Head of caudate nucleus (tissue), 42 donors: Measurements from ENCODE around the gene GP1BB.

Experiments used
- DNase-seq, 42 donors: peaks; one replicate each; pipeline versions ENCODE4 v3.0.0 to v3.0.0-alpha.2; 2020 to 2021; ENCODE audit warnings: mixed read lengths in 7 of 42
- intact Hi-C: fragments of 100-400 bp; cut with DNase I; formaldehyde crosslinking; loops from one replicate; pipeline ENCODE4 v1.15.0; 2022

The GP1BB gene

DNA sequence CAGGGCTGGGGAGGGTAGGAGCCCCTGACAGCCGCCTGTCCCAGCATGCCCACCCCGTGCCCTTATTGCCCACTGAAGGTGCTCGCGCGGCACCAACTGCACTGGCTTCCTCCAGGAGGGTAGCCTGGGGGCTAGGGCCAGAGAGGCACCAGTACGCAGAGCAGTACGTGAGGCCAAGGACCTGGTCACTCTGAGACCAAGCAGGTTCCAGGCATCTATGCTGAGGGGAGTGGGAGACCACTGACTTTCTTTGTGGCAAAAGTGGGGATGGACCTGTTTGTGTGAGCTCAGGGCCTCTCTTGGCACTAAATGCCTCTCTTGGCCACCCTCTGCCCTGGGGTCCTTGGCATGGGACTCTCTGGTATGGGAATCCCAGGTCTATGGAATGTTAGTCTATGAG lies 10.8 kb downstream of the GP1BB start:
- no peak for DNase-seq
- intact Hi-C loops = loop anchor here (5.0 kb wide), 1 partner anchor 118 kb away; the partner anchor contains the start of genes GNB1L and RTL10

DNA sequence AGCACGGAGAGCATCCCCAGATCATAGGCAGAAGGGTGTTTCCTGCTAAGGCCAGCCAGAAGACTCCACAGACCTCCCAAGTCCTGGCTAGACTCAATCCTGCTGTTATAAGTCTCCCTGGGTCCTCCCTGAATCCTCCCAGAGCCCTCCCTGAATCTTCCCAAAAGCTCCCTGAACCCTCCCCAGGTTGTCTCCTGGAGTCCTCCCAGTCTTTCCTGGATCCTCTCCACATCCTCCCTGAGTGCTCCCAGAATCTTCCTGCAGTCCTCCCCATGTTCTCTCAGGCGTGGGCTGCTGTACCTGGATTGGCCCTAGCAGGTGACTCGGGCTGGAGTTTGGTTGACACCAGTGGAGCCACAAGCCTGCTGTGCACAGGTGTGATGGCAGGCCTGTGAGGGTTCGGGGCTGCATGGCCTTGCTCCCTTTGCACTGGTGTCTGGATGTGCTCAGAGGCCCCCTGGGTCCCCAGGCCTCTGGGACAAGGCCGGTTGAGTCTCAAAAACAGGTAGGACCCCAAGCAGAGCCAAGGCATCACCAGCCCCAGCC lies 11.6 kb downstream of the GP1BB start:
- intact Hi-C loops = loop anchor here (5.0 kb wide), 1 partner anchor 117 kb away; the partner anchor contains the start of genes GNB1L and RTL10
- DNase-seq = no peak

DNA sequence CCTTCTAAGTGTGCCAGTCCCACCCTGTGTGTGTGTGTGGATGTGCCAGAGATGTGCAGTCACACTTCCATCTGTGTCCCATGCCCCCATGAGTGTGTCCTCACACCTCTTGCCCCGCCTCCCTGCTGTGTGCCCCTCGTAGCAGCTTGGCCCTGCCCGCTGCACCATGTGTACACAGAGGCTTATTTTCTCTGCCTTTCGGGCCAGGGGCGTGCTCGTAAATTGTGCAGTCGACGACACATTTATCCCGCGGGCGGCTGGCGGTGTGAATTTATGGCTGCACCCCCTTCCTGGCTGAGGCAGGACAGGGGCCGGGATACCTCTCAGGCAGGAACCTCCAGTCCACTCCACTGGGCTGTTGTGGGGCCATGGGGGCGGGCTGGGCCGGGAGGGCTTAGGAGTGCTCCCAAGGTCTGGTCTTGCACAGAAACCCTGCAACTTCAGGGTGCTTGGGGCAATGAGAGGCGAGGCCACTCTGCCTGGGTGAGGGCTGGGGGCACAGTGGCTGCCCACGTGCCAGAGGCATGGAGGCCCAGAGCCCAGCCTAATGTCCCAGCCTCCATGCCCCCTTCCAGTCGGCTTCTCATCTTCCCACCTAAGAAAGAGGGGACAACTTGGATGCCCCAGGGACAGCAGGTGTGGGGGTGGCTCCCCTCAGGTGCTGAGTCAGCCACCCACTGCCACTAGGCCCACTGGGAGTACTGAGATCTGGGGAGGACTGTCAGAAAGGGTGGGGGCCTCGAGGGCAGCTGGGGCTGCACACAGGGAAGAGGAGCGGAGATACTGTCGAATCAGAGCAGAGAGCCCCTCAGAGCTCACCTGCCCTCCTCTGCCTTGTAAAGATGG lies 12.5 kb downstream of the GP1BB start:
- intact Hi-C loops = no loop called here
- DNase-seq = no peak

DNA sequence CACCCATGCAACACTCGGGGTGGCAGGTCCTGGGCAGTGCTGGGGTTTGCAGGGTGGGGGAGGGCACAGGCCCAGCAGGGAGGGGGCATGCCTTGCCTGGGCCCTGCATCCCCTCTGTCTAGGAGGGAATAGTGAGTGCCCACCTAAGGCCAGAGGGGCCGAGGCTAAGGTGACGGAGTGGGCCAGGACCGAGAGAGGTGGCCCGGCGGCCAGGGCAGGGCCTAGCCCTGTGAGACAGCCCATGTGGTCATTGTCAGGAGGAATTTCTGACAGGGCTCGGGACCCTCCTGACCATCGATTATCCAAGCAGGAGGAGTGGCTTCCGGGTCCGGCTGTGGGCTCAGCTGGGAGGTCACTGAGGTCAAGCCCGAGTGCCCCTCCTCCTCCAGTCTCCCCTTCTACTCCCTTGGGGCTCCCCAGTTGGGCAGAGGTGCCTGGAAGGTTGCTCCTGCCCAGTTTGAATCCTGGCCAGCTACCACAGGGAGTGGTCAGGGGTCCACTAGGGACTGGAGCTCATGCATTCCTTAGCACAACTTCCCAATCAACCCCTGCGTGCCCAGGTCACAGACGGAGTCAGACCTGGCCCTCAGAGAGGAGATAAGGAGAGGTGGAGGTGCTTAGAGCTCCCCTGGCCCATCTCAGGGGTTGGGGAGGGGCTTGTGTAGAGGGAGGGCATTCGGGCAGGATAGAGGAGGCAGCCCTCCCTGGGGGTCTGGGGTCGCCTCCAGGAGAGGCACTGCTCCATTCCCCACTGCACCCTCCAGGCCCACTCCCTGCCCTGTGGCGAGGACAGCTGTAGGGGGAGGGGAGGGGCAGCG lies 14.7 kb downstream of the GP1BB start:
- intact Hi-C loops = no loop called here

DNA sequence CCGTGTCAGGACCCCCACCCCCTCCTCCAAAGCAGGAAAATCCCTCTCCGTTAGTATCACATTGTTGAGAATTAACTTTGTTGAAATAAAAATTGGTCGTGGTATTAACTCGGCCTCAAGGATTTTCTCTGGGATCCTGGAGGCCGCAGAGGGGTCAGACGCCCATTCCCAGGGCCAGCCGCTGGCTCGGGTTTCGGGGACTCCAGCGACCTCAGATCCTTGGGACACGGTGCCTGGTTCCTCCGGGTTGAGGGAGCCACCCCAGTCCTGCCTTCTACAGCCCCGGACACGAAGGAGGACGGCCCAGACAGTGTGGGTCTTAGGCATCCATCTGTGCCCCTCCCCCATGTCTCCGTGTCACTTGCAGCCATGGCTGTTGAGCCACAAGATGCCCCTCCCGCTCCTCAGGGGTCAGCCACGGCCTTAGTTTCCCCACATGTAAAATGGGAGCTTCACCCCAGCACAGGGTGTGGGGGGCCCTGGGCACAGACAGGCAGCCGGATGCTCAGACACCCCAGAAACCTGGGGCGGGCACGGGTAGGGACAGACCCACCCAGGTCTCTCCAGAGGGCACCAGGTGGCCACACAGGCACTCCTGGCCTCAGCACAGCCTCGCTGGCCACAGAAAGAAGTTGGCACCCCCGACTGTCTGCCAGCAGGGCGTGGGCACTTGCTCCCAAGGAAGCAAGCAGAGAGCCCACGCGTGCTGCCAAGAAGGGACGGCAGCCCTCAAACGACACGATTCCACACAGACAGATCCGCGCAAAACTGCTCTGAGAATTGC lies 15.5 kb downstream of the GP1BB start:
- intact Hi-C loops = no loop called here
- no peak for DNase-seq

More for the DNA sequence above, 14.7 kb downstream of the GP1BB start:
- no peak for DNase-seq

DNA sequence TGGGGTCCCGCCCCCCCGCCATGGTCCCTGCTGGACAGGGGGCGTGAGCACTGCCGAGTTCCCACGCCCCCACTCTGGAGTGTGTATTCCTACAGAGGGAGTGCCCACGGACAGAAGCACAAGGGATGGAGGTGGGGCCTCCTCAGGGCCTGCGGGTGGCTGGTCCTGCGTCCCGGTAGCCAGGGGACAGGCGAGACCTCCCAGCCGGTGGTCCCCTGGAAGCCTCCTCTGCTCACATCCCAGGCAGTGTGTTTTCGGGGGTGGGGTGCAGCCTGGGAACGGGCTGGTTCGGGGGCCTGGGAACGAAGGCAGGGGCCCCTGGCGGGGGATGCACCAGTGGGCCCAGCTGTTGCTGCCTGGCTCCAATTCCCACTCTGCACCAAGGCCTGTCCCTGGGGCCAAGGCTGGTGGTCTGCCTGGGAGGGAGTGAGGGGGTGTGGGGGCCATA lies 16.1 kb downstream of the GP1BB start:
- no peak for DNase-seq
- intact Hi-C loops = no loop called here

DNA sequence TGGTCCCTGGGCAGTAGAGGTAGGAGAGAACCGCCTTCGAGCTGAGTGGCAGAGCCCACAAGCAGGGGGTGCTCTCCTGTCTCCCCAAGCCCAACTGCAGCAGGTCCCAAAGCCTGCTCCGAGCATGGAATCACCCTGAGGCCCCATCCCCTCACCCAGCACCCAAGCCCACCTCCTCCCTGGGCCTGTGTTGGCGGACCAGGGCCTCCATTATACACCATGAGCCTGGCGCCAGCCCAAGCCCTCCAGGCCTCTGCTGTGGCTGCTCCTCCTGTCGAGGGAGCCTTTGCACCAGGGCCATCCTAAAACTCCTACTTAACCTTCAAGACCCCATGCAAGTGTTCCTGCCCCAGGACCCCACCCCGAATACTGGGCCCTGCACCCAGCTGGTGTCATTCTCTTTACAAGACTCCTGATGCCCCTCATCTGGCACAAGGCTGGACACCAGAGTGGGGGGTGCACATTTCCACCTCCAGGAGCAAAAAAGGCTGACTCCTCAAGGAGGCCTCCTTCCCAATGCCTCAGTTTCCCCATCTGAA lies 16.6 kb downstream of the GP1BB start:
- intact Hi-C loops = no loop called here
- DNase-seq = no peak

DNA sequence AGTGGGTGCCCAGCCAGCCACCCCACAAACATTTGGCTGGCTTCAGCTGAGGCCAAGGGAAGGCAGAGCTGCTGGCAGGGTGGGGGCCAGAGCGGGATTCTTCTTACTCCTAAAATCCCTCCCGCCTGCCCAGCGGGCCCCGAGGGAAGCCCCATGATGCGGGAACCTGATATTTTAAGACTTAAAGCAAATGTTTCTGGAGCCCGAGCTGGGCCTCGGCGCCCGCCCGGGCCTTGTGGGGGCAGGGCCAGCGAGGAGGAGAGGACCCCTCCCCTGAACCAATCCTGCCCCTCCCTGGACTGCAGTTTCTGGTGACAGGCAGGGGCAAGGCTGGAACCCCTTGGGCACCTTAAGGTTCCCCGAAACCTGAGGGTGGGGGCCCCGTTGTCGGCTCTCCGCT lies 17.2 kb downstream of the GP1BB start:
- DNase-seq = no peak
- intact Hi-C loops = no loop called here

DNA sequence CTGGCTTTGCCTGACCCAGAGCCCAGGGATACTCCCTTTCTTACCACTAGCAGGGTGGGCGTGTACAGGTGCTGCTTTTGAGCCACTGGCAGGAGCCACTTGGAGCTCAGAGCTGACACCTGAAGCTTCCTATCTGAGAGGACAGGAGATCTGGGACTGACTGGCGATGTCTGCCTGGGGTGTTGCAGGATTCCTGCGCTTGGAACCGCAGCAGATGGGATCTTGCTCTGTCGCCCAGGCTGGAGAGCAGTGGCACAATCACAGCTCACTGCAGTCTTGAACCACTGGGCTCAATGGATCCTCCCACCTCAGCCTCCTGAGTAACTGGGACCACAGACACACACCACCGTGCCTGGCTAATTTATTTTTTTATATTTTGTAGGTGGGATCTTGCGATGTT lies 17.7 kb downstream of the GP1BB start:
- intact Hi-C loops = no loop called here
- no peak for DNase-seq

DNA sequence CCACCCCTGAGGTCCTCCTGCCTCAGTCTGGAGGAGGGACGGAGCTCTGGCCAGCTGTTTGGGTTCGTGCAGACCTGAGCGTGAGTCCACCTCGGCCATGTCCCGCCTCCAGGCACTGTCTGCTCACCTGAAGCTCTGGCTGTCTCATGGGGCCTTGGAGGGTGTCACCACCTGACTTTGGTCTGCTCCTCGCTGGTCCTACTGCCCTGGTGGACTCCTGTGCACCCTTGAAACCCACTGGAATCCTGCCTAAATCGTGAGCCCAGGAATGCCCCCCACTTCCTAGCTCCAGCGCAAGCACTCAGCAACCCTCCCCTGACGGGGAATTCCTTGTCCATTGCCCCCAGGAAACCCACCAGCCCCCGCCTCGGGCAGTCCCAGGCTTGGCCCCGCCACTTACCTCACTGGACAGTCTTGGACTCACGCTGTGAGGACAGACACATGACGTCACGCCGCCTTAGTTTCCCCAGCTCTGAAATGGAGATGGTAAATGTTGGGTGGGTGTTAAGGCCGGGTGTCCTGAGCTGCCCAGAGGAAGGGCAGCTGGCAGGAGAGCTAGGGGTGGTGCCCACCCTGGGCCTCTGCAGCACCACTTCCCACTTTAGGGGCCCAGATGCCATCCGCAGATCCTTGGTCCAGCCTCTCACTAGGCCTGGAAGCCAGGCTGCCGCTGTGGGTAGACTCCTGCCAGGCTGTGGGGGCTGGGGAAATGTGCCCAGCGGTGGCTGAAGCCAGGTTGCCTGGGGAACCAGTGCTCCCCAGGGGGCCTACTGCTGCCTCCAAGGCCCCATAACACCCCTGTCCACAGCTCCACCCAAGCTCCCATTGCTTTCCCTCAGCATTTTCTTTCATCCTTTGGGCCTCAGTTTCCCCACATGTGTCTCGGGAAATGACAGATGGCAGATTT lies 19.1 kb downstream of the GP1BB start:
- intact Hi-C loops = no loop called here
- peak in 2 of 42 donors; percentile 28 to 46 for DNase-seq

DNA sequence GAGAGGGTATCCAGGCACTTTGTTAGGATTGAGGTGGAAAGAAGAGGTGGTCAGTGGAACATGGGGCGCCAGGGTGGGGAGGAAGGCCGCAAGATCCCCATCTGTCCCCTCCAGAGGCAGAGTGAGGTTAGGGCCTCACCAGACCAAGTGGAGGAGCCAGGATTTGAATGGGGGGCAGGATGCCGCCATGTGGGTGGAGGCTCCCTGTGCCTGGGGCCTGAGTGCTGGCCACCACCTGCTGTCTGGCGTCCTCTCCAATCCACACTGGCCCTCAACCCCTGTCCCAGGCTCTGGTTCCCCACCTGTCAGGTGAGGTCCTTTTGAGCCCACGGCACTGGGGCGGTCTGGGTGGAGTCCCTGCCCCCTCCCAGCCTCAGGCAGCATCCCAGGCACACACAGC lies 19.7 kb downstream of the GP1BB start:
- intact Hi-C loops = no loop called here
- DNase-seq = no peak

DNA sequence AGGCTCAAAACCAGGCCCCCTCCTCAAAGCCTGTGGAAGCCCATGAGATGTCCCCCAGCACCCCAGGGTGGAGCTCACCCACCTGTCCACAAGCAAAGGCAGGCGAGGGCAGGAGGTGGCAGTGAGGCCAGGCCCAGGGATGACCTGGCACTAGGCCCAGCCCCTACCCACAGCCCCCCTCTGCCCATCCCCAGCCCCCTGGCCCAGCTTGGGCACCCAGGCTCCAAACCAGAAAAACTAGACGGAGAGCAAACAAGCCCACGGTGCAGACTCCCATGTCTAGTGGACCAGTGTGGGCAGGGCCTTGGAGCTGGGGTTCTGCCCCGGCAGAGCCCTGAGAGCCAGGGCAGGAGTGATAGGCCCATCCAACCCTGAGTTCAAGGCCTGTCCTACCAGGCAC lies 20.3 kb downstream of the GP1BB start:
- DNase-seq = no peak
- intact Hi-C loops = no loop called here

DNA sequence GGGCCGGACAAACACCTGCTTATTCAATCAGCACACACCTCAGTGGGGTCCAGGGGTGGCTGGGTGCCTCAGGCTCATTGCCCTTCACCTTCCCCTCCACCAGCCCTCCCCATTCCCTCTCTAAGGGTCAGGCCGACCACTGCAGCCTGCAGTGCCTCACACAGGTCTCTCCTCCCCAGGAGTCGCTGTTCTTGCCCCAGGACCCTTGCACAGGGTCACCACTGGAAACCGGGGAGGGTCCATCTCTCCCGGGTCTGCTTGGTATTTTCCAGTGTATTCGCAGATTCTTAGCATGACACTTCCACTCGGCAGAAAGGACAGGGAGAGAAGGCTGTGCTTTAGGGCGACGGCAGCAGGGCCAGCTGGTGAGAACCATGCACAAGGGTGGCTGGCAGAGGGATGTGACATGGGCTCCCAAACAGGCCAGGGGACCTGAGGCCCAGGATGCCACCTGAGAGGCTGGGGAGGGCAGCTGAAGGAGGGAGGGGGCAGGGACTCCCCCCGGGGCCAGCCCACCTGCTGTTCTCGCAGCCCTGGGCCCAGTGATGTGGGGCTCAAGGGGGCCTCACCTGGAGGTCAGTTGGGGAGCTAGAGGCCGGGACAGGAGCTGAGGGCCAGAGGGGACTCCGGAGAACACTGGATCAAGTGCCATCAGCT lies 21.1 kb downstream of the GP1BB start:
- intact Hi-C loops = no loop called here
- no peak for DNase-seq

DNA sequence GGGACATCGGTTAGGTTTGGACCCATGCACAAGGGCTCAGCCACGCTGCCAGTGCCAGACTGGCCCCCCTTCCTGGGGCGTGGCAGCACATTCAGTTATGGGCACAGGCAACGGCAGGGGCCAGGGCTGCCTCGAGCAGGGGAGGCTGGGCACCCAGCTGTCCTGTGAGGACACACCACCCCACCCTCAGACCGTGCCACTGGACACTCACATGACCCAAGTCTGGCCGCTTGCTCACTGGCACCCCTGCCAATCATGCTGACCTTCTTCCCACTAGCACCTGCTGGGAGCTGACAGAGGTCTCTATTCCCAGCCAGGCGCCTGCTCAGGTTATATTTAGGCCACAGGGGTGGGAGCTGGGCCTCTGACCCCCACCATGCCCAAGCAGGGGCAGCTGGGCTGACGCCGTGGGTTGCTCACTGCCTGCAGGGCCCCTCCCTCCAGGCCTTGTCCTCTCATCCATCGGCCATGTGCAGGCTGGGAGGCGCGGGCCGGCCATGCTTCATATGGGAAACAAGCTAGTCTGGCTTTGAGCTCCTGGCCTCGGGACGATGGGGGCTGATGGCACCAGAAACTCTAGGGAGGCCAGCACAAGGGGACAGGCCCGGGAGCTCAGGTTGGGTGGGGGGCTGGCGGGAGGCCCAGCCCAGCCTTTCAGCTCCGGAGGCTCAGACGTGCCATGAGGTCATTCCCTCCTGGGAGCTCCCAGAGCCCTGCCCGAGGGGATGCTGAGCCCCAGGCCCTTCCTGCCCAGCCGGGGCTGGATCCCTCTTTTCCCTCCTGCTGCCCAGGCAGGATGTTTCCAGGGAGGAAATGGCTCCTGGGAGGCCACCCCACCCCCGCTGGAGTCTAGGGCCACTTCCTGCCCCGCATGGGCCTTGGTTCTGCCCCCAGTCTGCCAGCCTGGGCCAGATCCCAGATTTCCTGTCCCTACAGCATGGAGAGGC lies 22.1 kb downstream of the GP1BB start:
- intact Hi-C loops = no loop called here
- DNase-seq = no peak

DNA sequence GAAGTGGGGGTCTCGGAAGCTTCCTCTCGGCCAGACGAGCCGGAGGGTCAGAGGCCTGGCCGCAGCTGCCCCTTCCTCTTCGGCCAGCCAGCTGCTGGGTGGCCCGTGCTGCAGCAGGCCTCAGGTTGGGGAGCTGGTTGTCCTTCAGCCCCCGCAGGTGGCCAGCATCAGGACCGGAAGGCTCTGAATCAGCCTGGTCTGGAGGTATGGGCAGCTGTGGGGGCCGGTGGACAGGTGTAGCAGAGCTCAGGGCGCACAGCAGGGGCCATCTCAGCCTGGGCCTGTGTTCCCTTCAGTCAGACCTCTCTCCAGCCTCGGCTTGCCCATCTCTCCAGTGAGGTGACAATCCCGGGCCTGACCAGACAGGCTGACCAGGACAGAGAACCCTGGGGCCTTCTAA lies 23.4 kb downstream of the GP1BB start:
- no peak for DNase-seq
- intact Hi-C loops = no loop called here

DNA sequence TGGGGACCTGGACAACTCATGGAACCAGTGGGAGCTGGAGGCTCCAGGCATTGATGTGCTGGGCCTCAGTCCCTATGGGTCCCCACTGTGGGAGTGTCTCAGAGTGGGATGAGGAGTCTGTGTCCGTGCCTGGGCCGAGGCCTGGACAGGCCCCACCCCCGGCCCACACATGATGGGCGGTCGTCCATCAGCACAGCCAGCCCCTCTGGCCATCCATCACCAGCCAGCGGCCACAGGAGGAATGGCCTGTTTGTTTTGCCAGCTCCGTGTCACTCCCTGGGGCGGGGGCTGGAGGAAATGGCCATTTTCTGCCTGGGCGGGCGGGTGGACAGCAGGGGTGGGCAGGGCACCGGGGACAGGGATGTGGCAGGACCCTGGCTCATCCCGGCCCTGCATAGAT lies 24.2 kb downstream of the GP1BB start:
- intact Hi-C loops = no loop called here
- DNase-seq = no peak
